HG02884 (cell line): ENCODE results near the gene HS3ST4.
"Not testable (repeated sequence)": the region's sequence is repeated elsewhere in the genome, so short reads cannot be mapped to it uniquely, and the experiment has no call there.

ENCODE experiments used
- ATAC-seq: cut with Tn5 transposase; IDR thresholded peaks from one replicate; pipeline ENCODE4 v1.9.1; 2021; ENCODE audit warnings: mild to moderate bottlenecking, moderate library complexity; ENCODE audit not compliant: unreplicated experiment

The HS3ST4 gene

DNA sequence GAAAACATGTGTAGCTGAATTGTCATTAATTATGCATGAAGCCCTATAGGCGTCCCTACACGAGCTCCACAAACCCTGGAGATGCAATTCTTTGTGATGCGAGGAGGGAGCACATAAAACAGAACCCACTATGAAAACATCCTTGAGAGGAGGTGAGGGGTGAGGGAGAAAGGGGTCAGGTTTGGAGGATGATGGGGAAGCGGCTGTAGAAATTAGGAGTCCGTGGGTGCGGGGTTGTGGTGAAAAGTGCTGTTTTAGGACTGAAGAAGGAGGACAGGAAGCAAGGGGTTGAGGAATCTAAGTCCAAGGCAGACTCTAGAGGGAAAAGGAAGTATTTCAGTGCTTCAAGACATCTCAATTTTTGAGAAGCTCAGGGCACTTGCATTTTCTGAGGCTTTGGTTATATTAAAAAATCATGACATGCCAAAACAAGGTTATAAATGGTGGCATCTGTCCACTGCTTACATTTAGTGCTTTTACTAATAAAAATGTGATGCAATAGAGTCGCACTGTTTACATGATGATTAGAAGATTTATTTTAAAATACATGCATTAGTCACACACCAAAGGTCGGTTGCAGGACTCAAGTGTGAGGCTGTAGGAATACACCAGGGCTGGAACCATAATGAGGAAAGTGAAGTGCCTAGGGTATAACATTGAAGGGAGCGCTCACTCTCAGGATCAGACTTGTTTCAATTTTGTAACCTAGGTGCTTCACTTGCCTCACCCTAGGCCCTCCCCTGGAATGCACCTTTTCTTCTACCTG, 379.5 kb downstream of the HS3ST4 start:
- ATAC-seq: no peak

DNA sequence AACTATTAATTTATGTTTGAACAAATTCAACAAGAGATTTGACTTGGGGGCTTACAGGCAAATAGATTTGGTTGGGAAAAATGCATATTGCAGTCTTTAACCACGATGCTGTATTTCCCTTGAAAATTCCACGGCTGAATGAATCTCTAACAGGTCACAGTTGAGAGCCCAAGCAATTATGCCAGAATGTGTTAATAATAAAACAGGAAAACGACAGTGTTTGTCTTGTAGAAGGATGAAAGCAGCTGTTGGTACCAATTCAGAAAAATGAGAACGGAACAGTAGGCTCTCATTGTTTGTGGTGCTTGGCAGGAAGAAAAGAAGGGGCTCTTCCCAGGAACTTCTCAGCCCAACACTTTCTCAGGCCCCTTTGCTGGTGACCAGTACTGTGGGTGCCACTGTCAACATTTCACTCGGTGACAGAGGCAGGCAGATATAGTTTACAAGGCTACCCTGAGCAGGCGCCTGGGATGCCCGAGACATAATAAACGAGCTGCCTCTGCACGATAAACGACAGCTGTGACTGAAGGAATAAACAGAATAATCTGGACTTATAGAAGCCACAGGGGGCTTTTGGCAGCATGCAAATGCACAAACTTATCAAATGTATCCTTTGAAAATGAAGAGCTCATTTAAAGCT, 387.1 kb downstream of the HS3ST4 start:
- no peak for ATAC-seq

DNA sequence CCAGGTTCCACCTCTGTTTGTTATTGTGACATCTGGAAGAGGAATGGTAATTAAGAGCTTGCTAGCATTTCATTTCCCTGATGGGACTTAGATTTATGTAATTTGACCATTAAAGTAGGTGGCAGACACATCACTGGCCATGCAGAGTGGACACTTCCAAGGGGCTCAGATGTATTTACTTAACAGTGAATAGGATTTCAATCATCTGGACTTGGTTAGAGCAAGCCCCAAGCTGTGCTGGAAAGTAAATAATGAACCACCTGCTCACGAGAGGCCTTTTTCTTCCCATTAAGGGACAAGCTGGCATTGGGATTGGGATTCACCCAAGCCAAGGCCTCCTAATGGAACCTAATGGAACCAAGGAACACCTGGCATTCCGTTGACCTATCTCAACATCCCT, 395.3 kb downstream of the HS3ST4 start:
- ATAC-seq: no peak

DNA sequence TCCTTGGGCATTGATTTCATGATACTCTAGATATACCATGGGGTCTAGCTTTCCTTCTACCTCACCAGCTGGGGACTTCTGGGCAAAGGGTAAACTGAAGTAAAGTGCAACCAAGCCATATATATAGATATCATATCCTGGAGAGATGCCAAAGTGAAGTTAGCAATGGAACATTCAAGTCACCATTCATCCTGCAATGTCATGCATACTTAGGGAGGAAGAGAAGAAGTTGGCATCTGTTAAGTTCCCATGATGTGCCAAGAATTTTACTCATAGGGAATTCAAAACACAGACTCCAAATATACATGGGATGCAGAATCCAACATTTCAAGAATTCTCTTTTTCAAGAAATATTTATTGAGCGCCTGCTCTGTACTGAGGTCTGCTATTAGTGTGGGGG, 399.8 kb downstream of the HS3ST4 start:
- no peak for ATAC-seq

DNA sequence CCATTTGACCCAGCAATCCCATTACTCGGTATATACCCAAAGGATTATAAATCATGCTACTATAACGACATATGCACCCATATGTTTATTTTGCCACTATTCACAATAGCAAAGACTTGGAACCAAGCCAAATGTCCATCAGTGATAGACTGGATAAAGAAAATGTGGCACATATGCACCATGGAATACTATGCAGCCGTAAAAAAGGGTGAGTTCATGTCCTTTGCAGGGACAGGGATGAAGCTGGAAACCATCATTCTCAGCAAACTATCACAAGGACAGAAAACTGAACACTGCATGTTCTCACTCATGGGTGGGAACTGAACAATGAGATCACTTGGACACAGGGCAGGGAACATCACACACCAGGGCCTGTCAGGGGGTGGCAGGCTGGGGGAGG, 406.4 kb downstream of the HS3ST4 start:
- ATAC-seq: not testable (repeated sequence)

DNA sequence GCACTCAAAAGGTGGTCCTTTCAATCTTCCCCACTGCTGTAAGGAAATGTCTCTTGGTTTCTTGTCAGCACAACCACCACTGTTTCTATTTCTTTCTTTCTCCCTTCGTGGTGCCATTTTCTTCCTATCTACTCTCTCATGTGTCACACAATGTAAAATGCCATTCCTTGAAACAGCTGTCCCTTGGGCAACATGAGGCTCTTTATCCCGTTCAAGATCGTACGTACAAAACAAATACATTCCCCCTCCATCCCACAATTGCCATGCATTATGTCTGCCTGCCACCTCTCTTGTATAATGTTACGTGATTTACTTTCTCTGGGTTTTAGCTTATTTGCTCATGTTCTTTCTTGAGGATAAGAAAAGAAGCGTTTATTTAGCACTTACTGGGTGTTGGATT, 410.6 kb downstream of the HS3ST4 start:
- no peak for ATAC-seq

DNA sequence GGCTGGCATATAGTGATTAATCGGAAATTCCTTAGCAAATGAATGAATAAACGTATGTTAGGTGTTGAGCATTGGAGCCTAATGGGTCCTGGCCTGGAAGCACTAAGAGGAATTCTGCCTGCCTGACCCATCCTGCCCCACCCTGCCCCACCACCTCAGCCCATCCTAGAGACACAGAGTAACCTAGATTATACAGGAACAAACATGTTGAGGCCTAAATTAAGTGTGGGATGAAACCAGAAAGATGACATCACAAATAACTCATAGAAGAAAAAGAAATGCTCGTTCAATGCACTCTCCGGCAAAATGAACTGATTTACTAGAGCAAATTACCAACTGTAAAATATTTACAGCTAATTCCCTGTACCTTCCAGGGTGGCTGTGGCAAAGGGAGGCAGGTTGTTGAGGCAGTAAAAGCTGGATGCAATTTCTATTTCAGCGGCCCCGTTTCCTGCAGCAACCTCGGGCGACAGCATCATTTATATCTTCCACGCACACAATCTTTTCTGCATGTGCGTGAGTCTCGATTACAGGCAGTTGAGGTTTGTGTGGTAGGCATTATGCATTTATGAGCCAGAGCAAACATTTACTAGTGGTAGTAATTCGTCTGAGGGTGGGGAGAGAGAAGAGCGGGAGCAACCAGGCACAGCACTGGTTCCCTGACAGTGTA, 417.2 kb downstream of the HS3ST4 start:
- no peak for ATAC-seq

DNA sequence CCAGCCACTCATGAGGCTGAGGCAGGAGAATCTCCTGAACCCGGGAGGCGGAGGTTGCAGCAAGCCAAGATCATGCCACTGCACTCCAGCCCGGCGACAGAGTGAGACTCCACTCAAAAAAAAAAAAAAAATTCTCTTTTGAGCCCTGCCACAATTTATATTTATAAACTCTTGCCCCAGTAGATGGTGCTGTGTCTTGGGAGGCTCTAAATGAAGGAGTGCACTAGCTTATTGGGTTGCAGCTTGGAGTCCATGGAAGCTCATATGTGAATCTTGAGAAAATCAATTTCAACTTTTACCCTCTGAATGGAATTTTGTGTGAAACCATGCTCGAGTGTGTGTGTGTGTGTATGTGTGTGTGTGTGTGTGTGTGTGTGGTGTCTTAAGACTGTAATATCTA, 420.1 kb downstream of the HS3ST4 start:
- no peak for ATAC-seq

DNA sequence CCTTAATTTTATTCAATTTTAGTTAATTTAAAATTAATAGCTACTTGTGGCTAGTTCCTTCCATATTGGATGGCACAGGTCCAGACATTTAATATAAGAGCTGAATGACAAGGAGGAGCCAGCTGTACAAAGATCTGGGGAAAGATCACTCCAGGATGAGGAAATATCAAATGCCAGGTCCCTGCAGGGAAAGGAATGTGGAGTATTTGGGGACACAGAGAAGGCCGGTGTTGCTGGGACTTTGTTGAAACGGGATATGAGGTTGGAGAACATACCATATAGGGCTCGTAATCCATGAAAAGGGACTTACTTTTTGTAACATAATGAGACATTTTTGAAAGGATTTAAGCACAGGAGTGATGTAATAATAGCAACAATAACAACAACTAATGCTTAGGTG, 426.8 kb downstream of the HS3ST4 start:
- no peak for ATAC-seq

DNA sequence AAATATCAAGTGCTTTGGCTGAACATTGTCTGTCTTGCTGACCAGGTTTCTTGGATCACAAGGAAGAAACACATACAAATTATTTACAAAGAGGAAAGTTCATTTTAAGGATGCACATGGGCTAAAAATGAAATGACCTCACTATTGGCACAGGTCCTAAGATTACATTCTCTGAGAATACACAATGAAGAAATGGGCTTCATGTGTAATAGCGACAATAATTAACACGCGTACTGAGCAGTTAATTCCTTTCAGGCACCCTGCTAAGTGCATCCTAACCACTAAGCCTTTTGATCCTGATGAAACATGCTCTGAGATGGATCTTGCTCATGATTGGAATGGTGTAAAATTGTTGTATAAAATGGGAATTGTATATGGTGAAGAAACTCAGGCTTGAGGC, 429.0 kb downstream of the HS3ST4 start:
- no peak for ATAC-seq

DNA sequence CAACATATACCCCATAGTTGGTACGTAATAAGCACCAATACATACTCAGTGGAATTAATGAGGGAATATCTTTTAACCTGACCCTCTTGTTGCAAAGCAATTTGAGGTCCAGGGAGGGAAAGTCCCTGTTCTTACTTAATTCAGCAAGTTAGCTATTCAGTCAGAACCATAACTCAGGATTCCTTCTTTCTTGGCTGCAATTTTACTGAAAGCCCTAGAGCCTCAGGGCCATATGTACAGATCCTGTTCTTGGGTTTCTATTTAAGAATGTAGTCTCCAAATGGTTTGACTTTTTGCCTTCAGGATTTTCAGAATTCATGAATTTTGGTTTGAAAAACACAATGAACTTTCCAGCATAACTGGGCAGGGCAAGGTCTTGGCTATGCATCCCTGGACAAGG, 436.5 kb downstream of the HS3ST4 start:
- no peak for ATAC-seq

DNA sequence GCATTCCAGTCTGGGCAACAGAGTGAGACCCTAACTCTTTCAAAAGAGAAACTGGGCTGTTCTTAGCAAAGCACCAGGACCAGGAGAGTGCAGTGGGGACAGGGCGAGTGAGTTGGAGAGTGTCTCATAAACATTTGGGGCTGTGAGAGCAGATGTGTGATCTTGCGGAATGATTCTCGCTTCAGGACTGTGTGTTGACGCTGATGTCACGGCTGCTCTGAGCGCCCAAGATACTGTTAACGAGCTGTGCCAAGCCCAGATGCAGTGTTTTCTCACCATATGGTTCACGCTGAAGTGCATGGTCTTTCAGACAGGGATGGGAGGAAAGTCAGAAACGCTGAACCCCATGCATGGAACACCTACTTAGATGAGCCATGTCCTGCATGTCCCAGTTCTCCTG, 438.2 kb downstream of the HS3ST4 start:
- ATAC-seq: no peak

DNA sequence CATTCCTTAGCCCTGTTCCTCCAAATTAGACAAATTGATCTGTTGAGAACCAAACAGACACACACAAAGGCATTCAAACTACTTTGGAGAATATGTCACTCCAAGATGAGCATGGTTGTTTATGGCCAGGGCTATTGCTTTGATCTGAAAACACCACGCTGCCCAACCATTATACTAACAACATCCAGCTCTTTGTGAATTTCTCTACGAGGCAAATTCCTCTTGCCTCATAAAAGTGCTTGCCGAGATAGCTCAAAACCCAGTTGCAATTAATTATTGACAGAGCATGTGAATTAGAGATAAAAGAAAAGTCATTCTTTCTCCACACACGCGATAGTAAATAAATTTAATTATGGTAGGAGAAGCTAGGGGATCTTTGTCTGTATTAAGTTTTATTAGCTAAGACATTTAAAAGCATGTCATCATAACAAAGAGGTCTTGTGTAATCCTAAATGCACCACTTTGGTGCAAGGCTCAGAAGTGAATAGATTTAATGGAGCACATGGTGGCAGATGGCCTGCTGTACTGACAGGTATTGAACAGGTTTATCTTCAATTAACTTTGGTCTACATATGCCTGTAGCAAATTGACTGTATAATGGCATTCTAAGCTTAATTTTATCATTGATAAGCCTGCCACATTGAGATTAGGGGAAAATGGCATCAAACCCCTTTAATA, 441.8 kb downstream of the HS3ST4 start:
- ATAC-seq: no peak

DNA sequence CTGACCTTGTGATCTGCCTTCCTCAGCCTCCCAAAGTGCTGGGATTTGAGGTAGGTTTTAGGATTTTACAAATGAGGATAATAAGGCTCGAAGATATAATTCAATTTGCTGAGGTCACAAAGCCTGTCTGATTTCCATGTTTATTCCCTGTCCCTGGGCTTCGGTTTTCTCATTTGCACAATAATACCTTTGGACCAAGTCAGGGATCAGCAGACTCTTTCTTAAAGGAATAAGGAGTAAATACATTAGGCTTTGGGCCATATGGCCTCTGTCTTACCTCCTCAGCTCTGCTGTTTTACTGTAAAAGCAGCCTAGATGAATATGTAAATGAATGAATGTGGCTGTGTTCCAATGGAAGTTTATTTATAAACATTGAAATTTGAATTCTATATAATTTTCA, 442.8 kb downstream of the HS3ST4 start:
- no peak for ATAC-seq

DNA sequence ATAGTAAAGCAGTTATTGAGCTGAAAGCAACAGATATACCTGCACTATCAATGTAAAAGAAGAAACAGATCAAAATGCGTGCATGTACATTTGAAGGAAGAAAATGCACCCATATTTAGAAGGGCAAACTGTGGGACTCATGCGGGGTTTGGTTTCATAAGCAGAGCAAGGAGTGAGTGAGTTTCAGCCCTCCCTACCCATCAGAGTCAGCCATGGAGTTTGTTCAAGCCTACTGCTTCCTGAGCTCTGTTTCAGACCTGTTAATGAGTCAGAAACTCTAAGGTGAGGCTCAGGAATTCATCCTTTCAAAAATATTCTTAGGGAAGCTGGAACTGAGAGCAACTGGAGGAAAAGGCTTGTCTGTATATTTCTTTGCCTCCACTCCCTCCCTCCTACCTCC, 446.2 kb downstream of the HS3ST4 start:
- no peak for ATAC-seq

DNA sequence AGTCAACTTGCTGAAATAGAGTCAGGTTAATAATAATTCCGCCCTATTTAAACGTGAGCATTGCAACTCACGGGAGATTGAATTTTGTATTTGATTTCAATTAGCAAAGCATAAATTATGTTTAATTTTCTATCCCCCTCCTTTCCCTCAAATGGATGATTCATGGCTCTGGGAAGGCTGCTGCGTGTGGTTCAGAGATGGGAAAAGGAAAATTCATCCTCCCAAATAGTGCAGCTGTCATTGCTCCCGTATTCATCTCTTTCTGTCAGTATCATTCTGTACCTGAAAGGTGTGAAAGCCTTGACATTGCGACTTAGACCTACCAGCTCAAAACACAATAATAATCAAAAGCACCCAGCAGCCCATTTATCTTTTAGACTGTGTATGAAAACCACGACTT, 447.3 kb downstream of the HS3ST4 start:
- ATAC-seq: no peak

DNA sequence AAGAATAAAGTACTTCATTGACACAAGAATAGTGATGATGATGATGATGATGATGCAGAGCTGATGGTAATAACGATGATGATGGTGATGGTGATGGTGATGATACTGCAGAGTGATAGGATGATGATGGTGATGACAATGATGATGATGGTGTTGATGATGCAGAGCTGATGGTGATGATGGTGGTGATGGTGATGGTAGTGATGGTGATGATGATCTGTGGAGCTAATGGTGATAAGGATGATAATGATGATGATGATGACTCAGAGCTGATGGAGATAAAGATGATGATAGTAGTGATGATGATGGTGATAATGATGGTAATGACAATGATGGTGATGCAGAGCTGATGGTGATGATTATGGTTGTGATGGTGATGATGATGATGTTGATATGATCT, 448.1 kb downstream of the HS3ST4 start:
- ATAC-seq: no peak

DNA sequence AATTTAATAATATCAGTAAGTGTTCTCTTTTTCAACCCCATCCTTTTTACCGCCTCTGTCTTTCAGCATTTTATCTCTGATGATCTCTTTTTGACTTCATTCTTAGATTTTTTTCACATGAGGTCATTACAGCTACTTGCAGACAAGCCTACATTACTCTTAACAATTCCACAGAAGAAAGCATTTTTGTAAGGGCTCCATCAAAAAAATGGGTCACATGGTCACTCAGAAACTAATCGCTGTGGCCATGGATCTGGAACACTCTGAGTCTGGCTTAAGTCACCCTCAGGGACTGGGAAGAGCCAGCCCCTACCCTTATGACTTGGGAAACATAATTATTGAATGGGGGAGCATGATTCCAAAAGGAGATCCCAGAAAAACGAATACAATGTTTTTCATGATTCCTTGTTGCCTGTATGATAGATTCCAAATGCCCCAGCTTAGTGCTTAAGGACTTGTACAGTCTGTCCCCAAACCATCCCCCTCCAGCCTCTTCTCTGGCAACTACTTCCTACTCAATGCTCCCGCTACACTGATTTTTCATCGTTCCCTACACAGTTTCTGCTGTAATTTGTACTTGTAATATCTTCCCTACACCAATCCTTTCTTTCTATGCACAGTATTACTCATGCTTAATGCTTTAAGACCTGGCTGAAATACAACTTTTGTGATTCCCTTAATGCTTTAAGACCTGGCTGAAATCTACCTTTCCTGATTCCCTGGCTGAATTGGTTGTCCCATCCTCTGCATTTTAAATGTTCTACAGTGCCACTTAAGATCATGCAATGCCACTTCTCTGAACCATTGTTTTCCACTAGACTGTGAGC, 457.8 kb downstream of the HS3ST4 start:
- no peak for ATAC-seq

DNA sequence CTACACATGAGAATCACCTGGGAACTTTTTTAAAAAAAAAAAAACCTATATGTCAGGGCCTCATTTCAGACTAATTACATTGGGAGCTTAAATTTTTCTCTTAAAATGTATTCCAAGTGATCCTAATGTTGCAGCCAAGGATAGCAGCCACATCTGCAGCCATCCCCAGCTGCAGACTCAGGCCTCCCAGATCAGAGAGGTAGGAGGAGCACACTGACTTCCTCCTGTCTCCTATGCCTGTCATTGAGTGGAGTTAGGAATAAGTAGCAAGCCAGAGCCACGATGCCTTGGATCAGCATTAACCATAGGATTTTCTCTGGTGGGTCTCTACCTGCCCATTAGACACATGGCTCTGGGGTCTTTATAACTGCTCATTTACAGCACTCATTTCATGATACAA, 463.5 kb downstream of the HS3ST4 start:
- ATAC-seq: no peak

DNA sequence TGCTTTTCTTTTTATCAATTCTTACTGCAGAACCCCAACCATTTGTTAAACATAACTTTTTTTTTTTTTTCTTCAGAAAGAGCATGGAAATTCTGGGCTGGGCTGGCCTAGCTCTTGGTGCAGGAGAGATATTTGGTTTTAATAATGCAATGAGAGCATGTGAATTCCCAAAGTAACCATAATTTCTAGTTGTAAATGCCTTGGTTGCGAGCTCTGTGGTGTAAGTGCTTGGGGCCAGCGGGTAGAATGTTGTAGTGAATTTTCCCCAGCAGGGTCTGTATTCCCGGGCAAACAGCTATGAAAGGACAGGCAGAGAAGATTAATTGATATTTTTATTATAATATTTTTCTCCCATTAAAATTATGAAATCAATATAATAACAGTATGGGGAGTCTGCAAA, 465.6 kb downstream of the HS3ST4 start:
- ATAC-seq: no peak
